ENCODE measurements around the gene AMIGO2.
A peak's percentile ranks its signal among the peaks of the same experiment; 100 is the strongest.

The AMIGO2 gene

DNA sequence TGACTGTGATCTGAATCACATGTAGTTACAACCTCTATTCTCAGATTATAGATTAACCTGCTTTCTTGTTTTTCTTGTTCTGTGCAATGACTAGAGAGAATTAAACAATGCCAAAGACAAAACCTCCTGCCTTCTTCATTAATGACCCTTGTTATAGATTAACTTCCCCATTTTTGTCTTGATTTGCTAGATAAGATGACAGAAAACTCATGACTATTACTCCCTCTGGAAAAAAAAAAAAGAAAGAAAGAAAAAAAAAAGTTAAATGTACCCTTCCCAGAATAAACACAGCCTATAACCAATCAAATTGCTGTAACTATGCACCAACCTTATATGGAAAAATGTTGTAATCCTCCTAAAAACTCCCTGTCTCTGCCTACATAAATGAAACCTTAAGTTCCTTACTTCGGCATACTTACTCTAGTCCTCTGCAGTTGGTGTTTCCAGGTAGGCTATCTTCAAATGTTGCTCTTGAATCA lies 41.5 kb downstream of the AMIGO2 start:
- in situ Hi-C loops (cut with HindIII; ENCODE audit: low sequenced_read_pairs): no loop called here
- peak; percentile 49 for DNase-seq (ENCODE audit: low read depth, low spot score)
- TF ChIP-seq CTCF (IDR thresholded peaks at IDR 0.05; ENCODE audit: low read depth, low read length): no peak
- H3K4me3 ChIP-seq (ENCODE audit: low read depth, low read length): no peak overlapping the region

GRCh38 chr12:47035484-47035883 lies 44.3 kb downstream of the AMIGO2 start:
- in situ Hi-C loops (cut with HindIII; ENCODE audit: low sequenced_read_pairs): no loop called here
- TF ChIP-seq CTCF (IDR thresholded peaks at IDR 0.05; ENCODE audit: low read depth, low read length): no peak
- DNase-seq (ENCODE audit: low read depth, low spot score): no peak
- H3K4me3 ChIP-seq (ENCODE audit: low read depth, low read length): no peak overlapping the region

DNA sequence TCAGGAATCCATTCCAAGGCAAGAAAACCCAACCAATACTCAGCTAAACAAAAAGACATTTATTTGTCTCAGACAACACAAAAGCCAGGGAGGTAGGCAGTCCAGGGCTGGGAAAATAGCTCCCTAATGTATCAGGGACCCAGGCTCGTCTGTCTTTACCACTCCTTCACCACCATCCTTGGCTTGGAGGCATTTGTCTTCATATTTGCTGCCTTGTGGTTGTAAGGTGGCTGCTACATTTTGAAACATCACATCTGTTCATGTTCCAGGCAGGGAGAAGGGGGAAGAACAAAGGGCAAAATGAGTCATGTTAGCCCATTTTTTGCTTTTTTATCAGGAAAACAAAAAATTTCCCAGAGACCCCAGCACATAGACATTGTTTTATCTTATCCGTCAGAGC lies 45.1 kb downstream of the AMIGO2 start:
- TF ChIP-seq CTCF (IDR thresholded peaks at IDR 0.05; ENCODE audit: low read depth, low read length): no peak
- in situ Hi-C loops (cut with HindIII; ENCODE audit: low sequenced_read_pairs): no loop called here
- DNase-seq (ENCODE audit: low read depth, low spot score): peak; percentile 60
- H3K4me3 ChIP-seq (ENCODE audit: low read depth, low read length): no peak overlapping the region

DNA sequence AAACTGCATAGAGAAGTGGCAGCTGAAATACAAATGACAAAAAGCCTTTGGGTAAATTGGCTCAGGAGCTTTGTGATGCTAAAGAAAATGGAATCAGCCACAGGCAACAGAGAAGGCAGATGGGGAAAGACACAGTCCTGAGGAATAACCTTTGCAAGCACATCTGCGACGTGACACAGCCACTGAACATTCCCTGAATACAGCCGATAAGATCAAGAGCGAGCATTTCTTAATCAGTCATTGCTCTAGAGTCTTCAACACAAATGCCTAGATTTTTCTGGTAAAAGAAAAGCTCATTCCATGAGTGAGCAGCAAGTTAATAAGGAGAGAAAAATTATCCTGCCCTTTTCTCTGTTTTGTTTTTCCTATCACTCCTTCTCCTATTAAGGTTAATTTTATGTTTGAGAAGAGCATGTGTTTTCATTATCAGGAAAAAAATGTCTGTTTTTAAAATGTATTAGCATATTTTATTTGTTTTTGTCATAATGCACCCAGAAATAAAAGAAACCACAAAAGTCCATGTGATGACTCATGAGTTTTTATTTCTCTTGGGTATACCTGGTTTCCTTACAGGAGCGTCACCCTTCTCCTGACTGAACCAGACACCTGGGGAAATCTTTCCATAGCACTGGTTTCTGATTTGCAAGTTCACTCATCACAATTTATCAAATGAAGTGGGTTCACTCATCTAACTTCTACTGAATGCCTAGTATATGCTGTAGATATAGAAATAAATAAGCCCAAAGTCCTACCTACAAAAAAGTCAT lies 45.8 kb downstream of the AMIGO2 start:
- no peak for TF ChIP-seq CTCF (IDR thresholded peaks at IDR 0.05; ENCODE audit: low read depth, low read length)
- H3K4me3 ChIP-seq (ENCODE audit: low read depth, low read length): no peak overlapping the region
- in situ Hi-C loops (cut with HindIII; ENCODE audit: low sequenced_read_pairs): no loop called here
- DNase-seq (ENCODE audit: low read depth, low spot score): peak; percentile 26

DNA sequence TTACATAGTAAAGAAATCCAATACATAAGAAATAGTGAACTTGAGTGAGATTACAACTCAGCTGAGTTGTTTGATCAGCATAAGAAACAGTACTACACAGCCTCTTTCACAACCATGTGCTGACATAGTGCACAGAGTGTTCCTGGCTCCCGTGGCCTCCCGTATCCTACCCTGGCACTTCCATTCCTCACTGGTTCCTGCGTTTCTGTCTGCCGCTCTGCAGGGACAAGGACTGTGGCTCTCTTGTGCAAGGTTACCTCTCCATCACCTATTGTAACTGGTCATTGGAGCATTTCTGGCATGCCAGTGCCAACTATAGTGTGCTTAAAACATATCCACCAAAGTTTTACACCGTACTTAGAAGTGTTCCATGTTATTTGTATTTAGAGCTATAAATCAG lies 46.7 kb downstream of the AMIGO2 start:
- H3K4me3 ChIP-seq (ENCODE audit: low read depth, low read length): no peak overlapping the region
- DNase-seq (ENCODE audit: low read depth, low spot score): no peak
- TF ChIP-seq CTCF (IDR thresholded peaks at IDR 0.05; ENCODE audit: low read depth, low read length): no peak
- in situ Hi-C loops (cut with HindIII; ENCODE audit: low sequenced_read_pairs): no loop called here

- in situ Hi-C loops (cut with HindIII; ENCODE audit: low sequenced_read_pairs): no loop called here
- DNase-seq (ENCODE audit: low read depth, low spot score): peak; percentile 81
- H3K4me3 ChIP-seq (ENCODE audit: low read depth, low read length): no peak overlapping the region
- TF ChIP-seq CTCF (IDR thresholded peaks at IDR 0.05; ENCODE audit: low read depth, low read length): peak; percentile 45
Measured at GRCh38 chr12:47032644-47033043, 47.1 kb downstream of the AMIGO2 start.

Measured in astrocyte of the spinal cord (primary cell).